Measurements from ENCODE around the gene B3GLCT.

GRCh38 chr13:31192306-31192705 lies 7.5 kb upstream of the B3GLCT start:
- TF ChIP-seq POLR2AphosphoS5 (IDR thresholded peaks at IDR 0.05) (no peak), CTCF (IDR thresholded peaks at IDR 0.05) (no peak), POLR2A (IDR thresholded peaks at IDR 0.05) (no peak), EP300 (IDR thresholded peaks at IDR 0.05; ENCODE audit: low read depth) (no peak)
